Frontal cortex (tissue), 4 donors: ENCODE measurements around the gene ISCA1. TPM values are rescaled to one million over a fixed set of nuclear protein-coding genes. Genes with fewer than 3 reads are reported as not detected.
"Not testable (repeated sequence)": the region's sequence is repeated elsewhere in the genome, so short reads cannot be mapped to it uniquely, and the experiment has no call there.

Experiments
- DNase-seq, 2 donors: peaks; one replicate each; pipeline ENCODE4 v3.0.0; 2012; ENCODE audit warnings: low spot score in 2 of 2
- FAIRE-seq: peaks from 2 replicates; lab custom pipeline; 2012; peaks lifted over from hg19 to GRCh38; lab: Jason Lieb, UNC
- total RNA-seq: library from RNA; depleted of rRNA; stranded (reverse); fragments of >200 nt; gene quantifications from one replicate; pipeline ENCODE4 v1.2.3, GENCODE V29; 2014
- donor health status: control.
- donor health status: control.
- donor health status: control.

Gene ISCA1
- total RNA-seq: 92.5 TPM

GRCh38 chr9:86282077-86282978, at the start of gene ISCA1:
TSS of gene ISCA1 (minus strand) at chr9:86282538. CDS start at chr9:86282458, 80 bp downstream.
- DNase-seq (peak; percentile 90), FAIRE-seq (no peak)

DNA sequence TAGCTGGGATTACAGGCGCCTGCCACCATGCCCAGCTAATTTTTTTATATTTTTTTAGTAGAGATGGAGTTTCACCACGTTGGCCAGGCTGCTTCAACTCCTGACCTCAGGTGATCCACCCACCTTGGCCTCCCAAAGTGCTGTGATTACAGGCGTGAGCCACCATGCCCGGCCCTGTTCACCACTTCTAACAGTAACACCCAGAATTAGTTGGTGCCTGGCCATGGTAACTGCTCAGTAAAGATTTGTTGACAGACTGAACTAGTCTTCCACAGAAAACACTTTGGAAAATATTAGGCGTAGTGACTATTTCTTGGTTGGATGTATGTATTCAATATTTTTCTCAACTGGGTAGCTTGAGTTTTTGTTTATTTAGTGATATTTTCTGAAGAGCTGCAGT, 47.8 kb upstream of the ISCA1 start:
- no peak for FAIRE-seq
- no peak for DNase-seq

- no peak for FAIRE-seq
- DNase-seq: no peak
These were observed 47.3 kb upstream of the ISCA1 start for GRCh38 chr9:86329649-86330048.

DNA sequence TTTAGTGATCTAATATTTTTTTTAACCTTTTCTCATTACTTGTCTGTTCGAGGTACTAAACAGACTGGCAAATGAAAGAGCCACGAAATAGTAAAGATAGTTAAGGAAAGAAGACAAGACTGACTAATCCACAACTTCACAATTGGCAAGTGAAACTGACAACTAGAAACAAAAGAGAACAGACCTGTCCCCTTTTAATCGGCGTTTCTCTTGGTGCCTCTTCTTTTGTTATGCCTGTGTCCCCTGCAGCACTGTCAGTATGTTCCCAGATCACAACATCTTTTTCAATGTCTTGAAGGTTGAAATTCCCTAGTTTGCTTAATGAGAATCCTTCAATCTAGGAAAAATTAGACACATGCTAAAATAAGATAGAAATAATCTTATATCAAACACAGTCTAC, 45.8 kb upstream of the ISCA1 start:
- DNase-seq (no peak), FAIRE-seq (no peak)

GRCh38 chr9:86326536-86326935, 44.2 kb upstream of the ISCA1 start:
- no peak for FAIRE-seq
- DNase-seq: no peak

DNA sequence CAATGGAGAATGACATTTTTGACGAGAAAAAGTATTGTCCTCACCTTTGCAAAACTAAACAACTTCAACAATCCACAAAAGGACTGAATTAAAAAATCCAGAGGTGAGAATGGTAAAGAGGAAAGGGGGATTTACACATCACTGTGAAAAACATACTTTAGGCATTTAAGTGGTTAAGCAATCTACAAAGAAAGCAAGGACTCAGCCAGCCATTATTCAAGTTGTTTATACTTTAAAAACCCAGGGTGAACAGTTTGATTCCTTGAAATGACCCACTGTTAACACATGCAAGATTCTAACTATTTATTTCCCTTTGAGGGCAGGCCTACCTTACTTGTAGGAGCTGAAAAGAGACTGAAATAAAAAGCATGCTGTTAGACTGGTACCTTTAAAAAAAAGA, 42.6 kb upstream of the ISCA1 start:
- FAIRE-seq: no peak
- no peak for DNase-seq

GRCh38 chr9:86324308-86324707, 42.0 kb upstream of the ISCA1 start:
- DNase-seq (no peak), FAIRE-seq (no peak)

DNA sequence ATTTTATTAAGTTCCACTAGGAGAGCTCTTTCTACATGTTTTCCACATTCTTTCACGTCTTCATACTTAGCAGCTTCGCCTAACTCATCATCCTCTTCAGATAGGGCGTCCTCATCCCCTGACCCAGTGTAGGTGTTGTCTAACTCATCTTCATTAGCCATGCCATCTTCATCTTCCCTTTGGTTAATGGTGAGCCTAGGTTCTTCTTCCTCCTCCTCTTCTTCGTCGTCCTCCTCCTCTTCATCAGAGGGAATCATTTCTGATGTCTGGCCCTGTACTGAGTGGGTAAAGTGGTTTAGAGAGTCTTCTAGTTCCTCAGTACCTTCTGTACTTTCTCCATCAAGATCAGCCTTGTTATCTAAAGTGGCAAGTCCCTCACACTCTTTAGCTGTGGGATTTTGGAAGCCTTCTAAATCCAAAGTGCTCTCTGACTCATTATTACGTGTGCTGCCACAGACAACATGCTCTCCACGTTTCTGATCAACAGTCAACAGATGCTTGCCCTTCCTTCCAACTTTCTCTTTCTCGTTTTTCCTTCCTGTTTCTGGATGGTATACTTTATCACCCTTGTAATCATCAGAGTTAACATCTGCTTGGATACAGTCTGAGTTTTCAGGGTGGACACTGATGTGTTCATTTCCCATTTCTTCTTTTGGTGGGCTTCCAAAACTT, 40.8 kb upstream of the ISCA1 start:
- FAIRE-seq (no peak), DNase-seq (no peak)

GRCh38 chr9:86321373-86321772, 39.0 kb upstream of the ISCA1 start:
- FAIRE-seq: no peak

DNA sequence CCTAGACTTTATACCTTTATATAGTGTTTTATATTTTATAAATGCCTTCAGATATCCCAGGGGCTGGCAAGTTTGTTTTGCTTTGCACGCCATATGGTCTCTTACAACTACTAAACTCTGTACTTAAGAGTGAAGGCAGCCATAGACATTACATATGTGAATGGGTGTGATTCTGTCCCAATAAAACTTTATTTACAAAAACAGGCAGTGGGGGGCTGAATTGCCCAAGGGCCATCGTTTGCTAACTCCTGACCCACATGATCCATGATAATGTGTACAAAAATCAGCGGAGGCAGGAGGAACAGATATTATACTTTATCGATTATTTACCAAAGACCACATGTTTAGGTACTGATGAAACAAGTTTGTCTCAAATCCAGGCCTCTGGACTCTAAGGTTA, 35.8 kb upstream of the ISCA1 start:
- FAIRE-seq (no peak), DNase-seq (no peak)

More at GRCh38 chr9:86321373-86321772, 39.0 kb upstream of the ISCA1 start:
- DNase-seq: no peak

DNA sequence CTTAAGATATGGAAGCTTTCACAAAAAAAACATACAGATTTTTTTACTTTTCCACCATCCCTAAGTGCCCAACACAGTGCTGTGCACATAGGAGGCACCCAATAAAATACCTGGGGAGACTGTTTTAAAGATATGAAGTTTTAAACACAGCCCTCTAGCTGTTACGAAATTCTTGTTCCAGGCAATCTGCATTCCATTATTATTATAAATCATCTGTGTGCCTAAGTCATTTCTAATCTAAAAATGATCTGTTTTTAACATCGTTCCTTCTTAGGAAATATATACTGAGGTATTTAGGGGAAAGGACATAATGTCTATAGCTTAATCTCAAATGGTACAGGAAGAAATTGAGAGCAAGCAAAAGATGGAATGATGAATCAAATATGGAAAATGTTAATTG, 32.7 kb upstream of the ISCA1 start:
- no peak for FAIRE-seq

DNA sequence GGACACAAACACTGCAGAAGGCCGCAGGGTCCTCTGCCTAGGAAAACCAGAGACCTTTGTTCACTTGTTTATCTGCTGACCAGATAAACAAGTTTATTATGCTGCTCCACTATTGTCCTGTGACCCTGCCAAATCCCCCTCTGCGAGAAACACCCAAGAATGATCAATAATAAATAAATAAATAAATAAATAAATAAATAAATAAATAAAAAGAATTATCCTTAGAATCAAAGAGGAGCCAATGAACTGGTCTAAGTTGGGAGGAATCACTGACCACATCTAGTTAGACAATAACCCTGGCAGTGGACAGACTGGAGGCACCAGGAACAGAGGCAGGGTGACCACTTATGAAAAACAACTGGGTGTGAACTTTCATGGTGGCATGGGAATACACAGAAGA, 30.6 kb upstream of the ISCA1 start:
- FAIRE-seq, DNase-seq: not testable (repeated sequence)

More for the DNA sequence above, 32.7 kb upstream of the ISCA1 start:
- DNase-seq: no peak

- FAIRE-seq: no peak
- no peak for DNase-seq
These were observed 26.3 kb upstream of the ISCA1 start for GRCh38 chr9:86308687-86309086.

DNA sequence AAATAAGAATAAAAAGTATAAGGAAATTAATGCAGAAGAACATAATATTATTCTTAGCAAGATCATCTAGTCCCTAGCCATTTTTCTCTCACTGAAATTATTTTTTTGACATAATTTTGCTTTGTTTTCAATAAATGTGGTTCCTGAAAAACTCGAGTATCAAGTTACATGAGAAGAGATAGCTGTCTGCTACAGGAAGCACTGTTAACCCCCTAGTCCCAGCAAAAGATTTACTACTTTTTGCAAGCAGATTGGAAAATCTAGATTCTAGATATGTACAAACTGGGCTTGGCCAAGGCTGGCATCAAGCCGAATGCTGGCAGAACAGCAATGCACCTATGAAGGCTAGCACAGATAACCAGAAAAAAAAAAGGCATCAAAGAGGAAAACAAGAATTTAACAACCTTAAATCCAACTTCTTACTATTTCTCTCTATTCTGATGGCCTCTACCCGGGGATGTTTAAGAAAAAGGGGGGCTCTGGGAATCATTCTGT, 21.9 kb upstream of the ISCA1 start:
- DNase-seq: no peak
- no peak for FAIRE-seq

- DNase-seq: no peak
- no peak for FAIRE-seq
These were observed 21.1 kb upstream of the ISCA1 start for GRCh38 chr9:86303316-86303975.

- FAIRE-seq (no peak), DNase-seq (no peak)
These were observed 19.3 kb upstream of the ISCA1 start for GRCh38 chr9:86301686-86302085.

DNA sequence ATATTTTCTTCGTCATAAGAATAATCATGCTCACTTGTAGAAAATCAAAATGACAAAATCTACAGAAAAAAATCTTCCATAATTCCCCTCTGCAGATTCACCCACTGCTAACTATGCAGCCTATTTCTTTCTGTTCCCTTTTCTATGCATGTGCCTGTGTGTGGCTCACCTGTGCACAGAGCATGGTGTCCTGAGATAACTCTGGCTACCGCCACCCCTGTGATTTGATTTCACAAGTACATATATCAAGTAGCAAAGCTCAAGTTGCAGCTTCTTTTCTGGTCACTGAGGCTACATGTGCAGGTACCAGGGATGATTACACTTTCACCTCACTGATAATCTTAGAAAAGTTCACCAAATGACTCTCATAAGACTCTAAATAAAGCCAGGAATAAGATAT, 18.4 kb upstream of the ISCA1 start:
- DNase-seq (no peak), FAIRE-seq (no peak)

DNA sequence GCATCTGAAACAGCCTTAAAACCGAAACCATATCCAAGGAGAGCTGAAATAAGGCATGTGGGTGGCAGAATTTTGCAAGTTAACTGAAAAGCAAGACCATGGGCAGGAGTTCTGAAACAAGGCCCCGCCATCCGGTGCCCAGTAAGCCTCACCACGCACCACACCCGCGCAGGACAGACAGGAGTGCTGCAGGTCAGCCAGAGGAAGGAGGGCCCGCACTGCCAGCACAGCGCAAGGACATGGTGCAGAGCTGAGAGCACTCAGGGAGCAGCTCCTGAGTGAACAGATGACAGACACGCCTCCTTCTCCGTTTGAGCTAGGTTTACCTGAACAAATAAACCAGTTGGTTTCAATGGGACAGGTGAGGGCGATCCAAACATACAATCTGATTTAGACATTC, 16.5 kb upstream of the ISCA1 start:
- no peak for DNase-seq
- no peak for FAIRE-seq

- not testable (repeated sequence) for DNase-seq, FAIRE-seq
These were observed 8.0 kb upstream of the ISCA1 start for GRCh38 chr9:86290341-86290740.

DNA sequence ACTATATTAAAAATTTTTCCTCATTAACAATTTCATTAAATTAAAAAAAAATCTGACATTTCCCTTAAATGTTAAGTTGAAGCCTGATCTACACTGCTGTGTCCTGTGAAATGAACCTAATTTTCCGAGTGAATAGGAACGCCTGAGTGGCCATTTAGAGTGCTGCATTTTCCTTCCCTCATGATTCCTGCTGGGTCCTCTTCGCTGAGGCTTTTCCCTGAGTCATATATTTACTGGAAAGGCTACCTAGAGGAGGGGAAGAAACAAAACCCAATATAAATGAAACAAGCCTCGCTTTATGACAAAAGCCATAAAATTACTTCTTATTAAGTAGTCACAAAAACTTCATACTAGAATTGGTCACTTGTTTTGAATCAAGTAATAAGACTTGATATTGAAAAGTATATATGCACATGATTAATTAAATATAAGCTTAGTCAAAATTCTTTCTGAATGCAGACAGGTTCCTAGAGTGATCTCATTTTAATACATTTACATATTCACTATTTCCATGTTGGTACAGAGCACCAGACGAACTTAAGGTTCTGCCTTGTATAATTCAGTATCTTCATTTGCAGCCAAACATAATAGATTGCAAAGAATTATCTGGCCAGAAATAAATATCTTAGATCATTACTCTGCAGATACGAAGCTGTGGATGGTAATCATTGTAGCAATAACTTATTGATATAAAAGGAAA, 6.3 kb upstream of the ISCA1 start:
- no peak for FAIRE-seq
- no peak for DNase-seq
